AG08396 (cell line): ENCODE measurements around the gene PLEKHN1.
"Not testable (repeated sequence)": the region's sequence is repeated elsewhere in the genome, so short reads cannot be mapped to it uniquely, and the experiment has no call there.

Experiments
- DNase-seq: peaks from one replicate; pipeline ENCODE4 v3.0.0; 2012; ENCODE audit warnings: low spot score, mixed read lengths

PLEKHN1 gene

GRCh38 chr1:992362-992761, 26.1 kb downstream of the PLEKHN1 start:
- no peak for DNase-seq

- DNase-seq = no peak
Measured at GRCh38 chr1:993379-993995, 27.2 kb downstream of the PLEKHN1 start.

- not testable (repeated sequence) for DNase-seq
Measured at GRCh38 chr1:994546-994945, 28.3 kb downstream of the PLEKHN1 start.

- peak; percentile 21 for DNase-seq
Measured at GRCh38 chr1:995665-996633, 29.7 kb downstream of the PLEKHN1 start.

- peak; percentile 15 for DNase-seq
Measured at GRCh38 chr1:996851-997712, 30.8 kb downstream of the PLEKHN1 start.

GRCh38 chr1:997713-997992, 31.4 kb downstream of the PLEKHN1 start:
- no peak for DNase-seq

- no peak for DNase-seq
Measured at GRCh38 chr1:997993-998744, 31.9 kb downstream of the PLEKHN1 start.

GRCh38 chr1:998745-998994, 32.4 kb downstream of the PLEKHN1 start:
- no peak for DNase-seq

GRCh38 chr1:998995-999724, 32.9 kb downstream of the PLEKHN1 start:
- DNase-seq = peak; percentile 61

- DNase-seq = peak; percentile 96
Measured at GRCh38 chr1:999725-1000356, 33.6 kb downstream of the PLEKHN1 start, which contains the start of gene HES4. HES4 (minus strand) TSS chr1:1000097; CDS start chr1:999973, 124 bp downstream.

- DNase-seq = peak; percentile 97
Measured at GRCh38 chr1:1000357-1001056, 34.2 kb downstream of the PLEKHN1 start.

- DNase-seq = no peak
Measured at GRCh38 chr1:1001057-1001783, 34.9 kb downstream of the PLEKHN1 start.

- no peak for DNase-seq
Measured at GRCh38 chr1:1003618-1004419, 37.5 kb downstream of the PLEKHN1 start.

- DNase-seq = no peak
Measured at GRCh38 chr1:1004420-1004779, 38.1 kb downstream of the PLEKHN1 start.

GRCh38 chr1:1004780-1005697, 38.8 kb downstream of the PLEKHN1 start:
- peak; percentile 66 for DNase-seq

- no peak for DNase-seq
Measured at GRCh38 chr1:1005774-1006304, 39.6 kb downstream of the PLEKHN1 start.
